Measurements from ENCODE around the gene MAN1C1.

MAN1C1 gene

GRCh38 chr1:25770541-25771220 lies 154.1 kb downstream of the MAN1C1 start:
- Mint-ChIP-seq H3K9me3 (no peaks in the 10 kb centered on the region), H3K4me3 (no peak overlapping the region), H3K36me3 (ENCODE audit: low read depth) (peaks cover 4% of the 10 kb centered on the region), H3K27me3 (ENCODE audit: low read depth) (peaks cover 55% of the 10 kb centered on the region), H3K4me1 (ENCODE audit: low read depth) (peaks cover 22% of the 10 kb centered on the region), H3K27ac (no peak overlapping the region)
- no peak for DNase-seq (ENCODE audit: low spot score)

GRCh38 chr1:25771221-25772114 lies 154.9 kb downstream of the MAN1C1 start:
- H3K36me3 Mint-ChIP-seq (ENCODE audit: low read depth) = peaks cover 4% of the 10 kb centered on the region
- H3K27me3 Mint-ChIP-seq (ENCODE audit: low read depth) = peaks cover 56% of the 10 kb centered on the region
- H3K9me3 Mint-ChIP-seq = no peaks in the 10 kb centered on the region
- H3K27ac Mint-ChIP-seq = no peak overlapping the region
- no peak for DNase-seq (ENCODE audit: low spot score)
- peaks cover 23% of the 10 kb centered on the region for H3K4me1 Mint-ChIP-seq (ENCODE audit: low read depth)
- H3K4me3 Mint-ChIP-seq = no peak overlapping the region

- Mint-ChIP-seq H3K4me3 (no peak overlapping the region), H3K27me3 (ENCODE audit: low read depth) (peaks cover 61% of the 10 kb centered on the region), H3K4me1 (ENCODE audit: low read depth) (peaks cover 23% of the 10 kb centered on the region), H3K36me3 (ENCODE audit: low read depth) (peaks cover 4% of the 10 kb centered on the region), H3K9me3 (no peaks in the 10 kb centered on the region), H3K27ac (no peak overlapping the region)
- no peak for DNase-seq (ENCODE audit: low spot score)
Observed at GRCh38 chr1:25772164-25772563, 155.6 kb downstream of the MAN1C1 start.

- no peak overlapping the region for H3K27ac Mint-ChIP-seq
Observed at GRCh38 chr1:25772692-25773245, 156.2 kb downstream of the MAN1C1 start.

GRCh38 chr1:25773441-25774125 lies 157.0 kb downstream of the MAN1C1 start:
- H3K4me1 Mint-ChIP-seq (ENCODE audit: low read depth) = peaks cover 23% of the 10 kb centered on the region
- H3K9me3 Mint-ChIP-seq = no peaks in the 10 kb centered on the region
- peak overlapping the region; percentile 8 for H3K4me3 Mint-ChIP-seq
- DNase-seq (ENCODE audit: low spot score) = no peak
- peaks cover 3% of the 10 kb centered on the region for H3K36me3 Mint-ChIP-seq (ENCODE audit: low read depth)
- no peak overlapping the region for H3K27ac Mint-ChIP-seq
- H3K27me3 Mint-ChIP-seq (ENCODE audit: low read depth) = peaks cover 66% of the 10 kb centered on the region

More at GRCh38 chr1:25772692-25773245, 156.2 kb downstream of the MAN1C1 start:
- Mint-ChIP-seq H3K4me3 (no peak overlapping the region), H3K27me3 (ENCODE audit: low read depth) (peaks cover 63% of the 10 kb centered on the region), H3K36me3 (ENCODE audit: low read depth) (peaks cover 4% of the 10 kb centered on the region), H3K4me1 (ENCODE audit: low read depth) (peaks cover 23% of the 10 kb centered on the region), H3K9me3 (no peaks in the 10 kb centered on the region)
- DNase-seq (ENCODE audit: low spot score) = no peak

- Mint-ChIP-seq H3K4me1 (ENCODE audit: low read depth) (peaks cover 21% of the 10 kb centered on the region), H3K36me3 (ENCODE audit: low read depth) (no peaks in the 10 kb centered on the region), H3K4me3 (peak overlapping the region; percentile 73), H3K27ac (no peak overlapping the region), H3K9me3 (no peaks in the 10 kb centered on the region), H3K27me3 (ENCODE audit: low read depth) (peaks cover 63% of the 10 kb centered on the region)
- no peak for DNase-seq (ENCODE audit: low spot score)
Observed at GRCh38 chr1:25774206-25774803, 157.7 kb downstream of the MAN1C1 start.

GRCh38 chr1:25774921-25775771 lies 158.6 kb downstream of the MAN1C1 start:
- Mint-ChIP-seq H3K4me3 (peak overlapping the region; percentile 73), H3K9me3 (no peaks in the 10 kb centered on the region), H3K36me3 (ENCODE audit: low read depth) (no peaks in the 10 kb centered on the region), H3K4me1 (ENCODE audit: low read depth) (peaks cover 21% of the 10 kb centered on the region), H3K27ac (peak overlapping the region; percentile 69), H3K27me3 (ENCODE audit: low read depth) (peaks cover 61% of the 10 kb centered on the region)
- DNase-seq (ENCODE audit: low spot score) = peak; percentile 82

GRCh38 chr1:25779388-25779787 lies 162.8 kb downstream of the MAN1C1 start:
- DNase-seq (ENCODE audit: low spot score) = no peak
- Mint-ChIP-seq H3K27ac (no peak overlapping the region), H3K36me3 (ENCODE audit: low read depth) (no peaks in the 10 kb centered on the region), H3K27me3 (ENCODE audit: low read depth) (peaks cover 37% of the 10 kb centered on the region), H3K4me1 (ENCODE audit: low read depth) (peaks cover 13% of the 10 kb centered on the region), H3K4me3 (no peak overlapping the region), H3K9me3 (no peaks in the 10 kb centered on the region)

- Mint-ChIP-seq H3K4me1 (ENCODE audit: low read depth) (peaks cover 9% of the 10 kb centered on the region), H3K27ac (no peak overlapping the region), H3K4me3 (no peak overlapping the region), H3K36me3 (ENCODE audit: low read depth) (no peaks in the 10 kb centered on the region), H3K9me3 (no peaks in the 10 kb centered on the region), H3K27me3 (ENCODE audit: low read depth) (peaks cover 34% of the 10 kb centered on the region)
- DNase-seq (ENCODE audit: low spot score) = no peak
Observed at GRCh38 chr1:25779894-25780293, 163.3 kb downstream of the MAN1C1 start.

- peaks cover 32% of the 10 kb centered on the region for H3K27me3 Mint-ChIP-seq (ENCODE audit: low read depth)
- no peak overlapping the region for H3K27ac Mint-ChIP-seq
- no peaks in the 10 kb centered on the region for H3K36me3 Mint-ChIP-seq (ENCODE audit: low read depth)
- H3K4me1 Mint-ChIP-seq (ENCODE audit: low read depth) = peaks cover 3% of the 10 kb centered on the region
- DNase-seq (ENCODE audit: low spot score) = no peak
- H3K9me3 Mint-ChIP-seq = no peaks in the 10 kb centered on the region
- H3K4me3 Mint-ChIP-seq = no peak overlapping the region
Observed at GRCh38 chr1:25780318-25781129, 163.9 kb downstream of the MAN1C1 start.

GRCh38 chr1:25781130-25781433 lies 164.5 kb downstream of the MAN1C1 start:
- no peak for DNase-seq (ENCODE audit: low spot score)
- no peaks in the 10 kb centered on the region for H3K36me3 Mint-ChIP-seq (ENCODE audit: low read depth)
- no peaks in the 10 kb centered on the region for H3K9me3 Mint-ChIP-seq
- H3K4me1 Mint-ChIP-seq (ENCODE audit: low read depth) = no peaks in the 10 kb centered on the region
- H3K27ac Mint-ChIP-seq = no peak overlapping the region
- H3K4me3 Mint-ChIP-seq = no peak overlapping the region
- H3K27me3 Mint-ChIP-seq (ENCODE audit: low read depth) = peaks cover 29% of the 10 kb centered on the region

GRCh38 chr1:25782608-25783201 lies 166.1 kb downstream of the MAN1C1 start:
- Mint-ChIP-seq H3K27me3 (ENCODE audit: low read depth) (peaks cover 21% of the 10 kb centered on the region), H3K27ac (no peak overlapping the region), H3K4me1 (ENCODE audit: low read depth) (no peaks in the 10 kb centered on the region), H3K9me3 (no peaks in the 10 kb centered on the region), H3K4me3 (no peak overlapping the region), H3K36me3 (ENCODE audit: low read depth) (no peaks in the 10 kb centered on the region)
- no peak for DNase-seq (ENCODE audit: low spot score)
